Adipocyte (in vitro differentiated cells): ENCODE results near the gene MSI2.

Source experiments
- DNase-seq: peaks from one replicate; pipeline ENCODE4 v3.0.0-alpha.2; 2015; ENCODE audit warnings: low read depth
- H3K27me3 ChIP-seq: replicated peaks from 2 replicates; pipeline ENCODE4 v1.7.0; 2013; ENCODE audit warnings: mild to moderate bottlenecking, low read length, moderate library complexity; ENCODE audit not compliant: control insufficient read depth, insufficient read depth
- H3K36me3 ChIP-seq: 2 replicates; pipeline ENCODE4 v1.7.0; 2013; ENCODE audit warnings: low read length, mild to moderate bottlenecking, moderate library complexity; ENCODE audit not compliant: control insufficient read depth, insufficient read depth, severe bottlenecking
- H3K4me1 ChIP-seq: 2 replicates; pipeline ENCODE4 v1.7.0; 2013; ENCODE audit warnings: mild to moderate bottlenecking, low read length, moderate library complexity; ENCODE audit not compliant: control insufficient read depth, insufficient read depth
- H3K4me3 ChIP-seq: 2 replicates; pipeline ENCODE4 v1.7.0; 2013; ENCODE audit warnings: mild to moderate bottlenecking, low read length, moderate library complexity
- H3K9ac ChIP-seq: 2 replicates; pipeline ENCODE4 v1.7.0; 2013; ENCODE audit warnings: mild to moderate bottlenecking, low read length, moderate library complexity
- H3K9me3 ChIP-seq: 2 replicates; pipeline ENCODE4 v1.7.0; 2013; ENCODE audit warnings: mild to moderate bottlenecking, low read length, moderate library complexity; ENCODE audit not compliant: control insufficient read depth

Gene MSI2

DNA sequence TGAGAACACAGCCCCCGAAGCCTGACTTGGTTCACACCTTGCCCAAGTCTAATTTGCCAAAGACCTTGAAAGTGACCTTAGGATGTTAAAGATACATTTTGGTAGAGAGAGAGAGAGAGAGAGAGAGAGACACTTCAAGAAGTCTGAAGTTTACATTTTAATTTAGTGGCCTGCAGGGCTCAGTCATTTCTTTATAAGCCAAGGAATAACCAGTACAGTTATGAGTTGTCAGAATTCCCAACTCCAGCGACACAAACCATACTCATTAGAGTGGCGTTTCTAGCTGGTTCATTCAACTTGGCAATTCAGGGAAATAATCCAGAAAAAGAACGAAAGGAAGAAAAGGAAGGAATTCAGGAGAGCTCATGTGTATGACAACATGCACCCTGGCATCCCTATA lies 284.7 kb downstream of the MSI2 start:
- no peak overlapping the region for H3K4me3 ChIP-seq
- H3K9me3 ChIP-seq: no peaks in the 10 kb centered on the region
- H3K36me3 ChIP-seq: no peaks in the 10 kb centered on the region
- no peak for DNase-seq
- peaks cover 21% of the 10 kb centered on the region for H3K27me3 ChIP-seq
- no peak overlapping the region for H3K9ac ChIP-seq
- peaks cover 11% of the 10 kb centered on the region for H3K4me1 ChIP-seq

DNA sequence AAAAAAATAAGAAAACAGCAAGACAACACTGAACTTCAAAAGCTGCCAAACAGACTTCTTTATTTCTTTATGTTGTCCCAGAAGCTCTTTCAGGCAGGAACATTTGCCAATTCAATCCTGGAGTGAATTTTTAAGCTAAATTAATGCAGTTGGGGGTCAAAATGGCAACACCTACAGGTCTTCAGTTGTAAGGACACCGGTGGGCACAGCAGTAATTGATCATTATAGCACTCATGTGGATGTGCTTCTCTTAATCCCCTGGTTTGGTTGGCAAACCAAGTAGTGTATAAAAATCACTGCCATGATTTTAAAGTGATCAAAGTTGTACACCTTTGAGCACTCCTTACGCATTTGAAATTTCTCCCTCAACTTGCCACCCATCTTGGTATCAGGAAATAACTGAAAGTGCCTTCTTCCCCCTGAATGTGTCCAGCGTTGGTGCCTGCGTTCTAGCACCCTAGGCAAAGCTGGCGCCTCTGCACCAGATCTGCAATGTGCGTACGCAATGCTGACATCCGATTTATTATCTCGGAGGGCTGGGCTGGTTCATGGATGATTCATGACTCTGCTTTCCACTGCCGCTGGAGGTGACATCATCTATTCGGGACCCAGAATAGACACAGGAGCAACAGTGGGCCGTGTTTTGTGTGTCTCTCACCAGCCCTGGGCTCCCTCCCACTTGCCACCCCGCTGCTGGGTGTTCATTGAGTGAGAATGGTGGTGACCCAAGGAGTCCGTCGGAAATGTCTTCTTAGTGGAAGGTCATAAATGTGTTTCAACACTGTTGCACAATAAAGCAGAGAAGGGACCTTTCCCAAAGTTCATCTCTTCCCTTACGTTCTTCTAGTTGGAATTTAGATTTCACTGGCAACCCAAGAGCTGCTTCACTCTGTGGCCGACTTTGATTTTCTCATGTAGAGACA lies 285.4 kb downstream of the MSI2 start:
- Histone ChIP-seq H3K36me3 (no peaks in the 10 kb centered on the region), H3K9ac (no peak overlapping the region), H3K4me3 (peak overlapping the region; percentile 38), H3K4me1 (peaks cover 11% of the 10 kb centered on the region), H3K27me3 (peaks cover 19% of the 10 kb centered on the region), H3K9me3 (no peaks in the 10 kb centered on the region)
- no peak for DNase-seq

DNA sequence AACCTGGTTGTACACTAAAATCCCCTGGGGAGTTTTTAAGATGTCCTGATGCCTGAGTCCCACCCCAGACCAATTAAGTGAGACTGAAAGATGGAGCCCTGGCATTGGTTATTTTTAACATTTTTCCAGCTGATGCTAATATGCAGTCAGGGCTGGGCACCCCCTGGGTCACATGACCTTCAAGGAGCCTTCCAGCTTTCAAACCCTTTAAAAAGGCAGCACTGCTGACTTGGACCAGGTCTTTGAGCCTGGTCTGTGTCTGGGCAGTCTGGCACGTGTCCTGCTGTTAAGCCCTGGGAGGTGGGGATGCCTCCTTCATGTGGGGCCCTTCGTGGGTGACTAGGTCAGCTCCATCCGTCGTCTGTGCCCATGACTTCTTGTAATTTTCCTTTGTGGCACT lies 286.2 kb downstream of the MSI2 start:
- no peak overlapping the region for H3K4me3 ChIP-seq
- DNase-seq: no peak
- H3K4me1 ChIP-seq: peaks cover 11% of the 10 kb centered on the region
- H3K9me3 ChIP-seq: no peaks in the 10 kb centered on the region
- no peaks in the 10 kb centered on the region for H3K36me3 ChIP-seq
- no peak overlapping the region for H3K9ac ChIP-seq
- peaks cover 14% of the 10 kb centered on the region for H3K27me3 ChIP-seq

GRCh38 chr17:57543230-57543629 lies 286.9 kb downstream of the MSI2 start:
- Histone ChIP-seq H3K9ac (no peak overlapping the region), H3K27me3 (peaks cover 11% of the 10 kb centered on the region), H3K9me3 (no peaks in the 10 kb centered on the region), H3K4me3 (no peak overlapping the region), H3K4me1 (peaks cover 11% of the 10 kb centered on the region), H3K36me3 (no peaks in the 10 kb centered on the region)
- no peak for DNase-seq

DNA sequence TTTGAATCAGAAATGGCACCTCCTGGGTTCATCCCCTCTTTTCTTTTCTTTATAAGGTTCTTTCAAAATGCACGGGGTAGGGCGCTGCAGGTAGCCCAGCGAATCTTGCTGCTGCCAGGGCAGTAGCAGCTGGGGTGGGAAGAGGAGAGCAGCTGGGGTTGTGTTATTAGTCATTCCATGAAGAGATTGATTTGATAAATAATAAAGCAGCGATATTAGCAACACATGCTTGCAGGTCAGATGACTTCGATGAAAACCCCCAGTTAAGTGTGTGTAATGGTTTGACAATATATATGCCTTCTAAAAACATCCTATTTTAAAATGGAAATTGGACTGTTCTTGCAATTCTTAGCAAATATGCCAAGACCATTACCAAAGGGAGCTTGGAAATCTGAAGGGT lies 288.1 kb downstream of the MSI2 start:
- Histone ChIP-seq H3K27me3 (peaks cover 10% of the 10 kb centered on the region), H3K4me1 (peaks cover 7% of the 10 kb centered on the region), H3K9me3 (no peaks in the 10 kb centered on the region), H3K4me3 (no peak overlapping the region), H3K36me3 (no peaks in the 10 kb centered on the region), H3K9ac (no peak overlapping the region)
- no peak for DNase-seq

- Histone ChIP-seq H3K36me3 (no peaks in the 10 kb centered on the region), H3K4me3 (no peak overlapping the region), H3K9ac (no peak overlapping the region), H3K27me3 (peaks cover 15% of the 10 kb centered on the region), H3K4me1 (peaks cover 7% of the 10 kb centered on the region), H3K9me3 (no peaks in the 10 kb centered on the region)
- DNase-seq: no peak
These were observed 288.6 kb downstream of the MSI2 start for GRCh38 chr17:57544834-57545463.

DNA sequence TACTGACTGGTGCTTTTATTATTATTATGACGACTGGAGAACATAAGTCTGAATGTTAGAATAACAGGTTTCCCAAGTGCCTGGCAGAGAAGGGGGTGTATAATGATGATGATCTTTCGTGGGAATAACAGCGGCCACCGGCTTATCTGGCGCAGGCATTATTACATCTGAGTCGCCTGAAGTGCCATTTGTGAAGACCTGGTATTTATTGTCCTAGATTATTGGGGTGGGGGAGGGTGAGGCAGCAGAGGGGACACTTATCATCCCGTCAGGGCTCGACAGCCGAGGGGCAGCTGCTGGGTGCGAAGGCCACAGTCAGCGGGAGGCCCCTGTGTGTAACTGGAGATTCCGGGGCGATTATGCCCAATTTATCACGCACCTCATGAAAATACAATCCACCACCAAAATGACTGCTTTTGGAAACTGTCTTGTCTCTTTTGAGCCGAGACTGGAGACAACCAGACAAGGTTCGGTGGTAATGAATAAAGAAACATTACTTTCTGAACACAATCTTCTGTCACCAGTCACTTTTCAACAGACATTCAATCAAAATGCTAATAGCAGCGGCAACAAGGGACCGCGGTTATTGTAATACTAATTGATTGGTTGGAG lies 289.5 kb downstream of the MSI2 start:
- Histone ChIP-seq H3K9me3 (no peaks in the 10 kb centered on the region), H3K4me3 (no peak overlapping the region), H3K27me3 (peaks cover 19% of the 10 kb centered on the region), H3K4me1 (peaks cover 7% of the 10 kb centered on the region), H3K36me3 (no peaks in the 10 kb centered on the region), H3K9ac (no peak overlapping the region)
- DNase-seq: no peak

- H3K9ac ChIP-seq: no peak overlapping the region
- peaks cover 35% of the 10 kb centered on the region for H3K27me3 ChIP-seq
- peaks cover 4% of the 10 kb centered on the region for H3K4me1 ChIP-seq
- H3K36me3 ChIP-seq: no peaks in the 10 kb centered on the region
- DNase-seq: no peak
- H3K9me3 ChIP-seq: no peaks in the 10 kb centered on the region
- H3K4me3 ChIP-seq: no peak overlapping the region
These were observed 292.4 kb downstream of the MSI2 start for GRCh38 chr17:57548421-57549410.

GRCh38 chr17:57549468-57549867 lies 293.1 kb downstream of the MSI2 start:
- Histone ChIP-seq H3K9me3 (no peaks in the 10 kb centered on the region), H3K36me3 (no peaks in the 10 kb centered on the region), H3K9ac (no peak overlapping the region), H3K4me1 (peaks cover 4% of the 10 kb centered on the region), H3K4me3 (no peak overlapping the region), H3K27me3 (peaks cover 37% of the 10 kb centered on the region)
- DNase-seq: no peak

- peaks cover 42% of the 10 kb centered on the region for H3K27me3 ChIP-seq
- no peak overlapping the region for H3K9ac ChIP-seq
- no peak for DNase-seq
- no peak overlapping the region for H3K4me3 ChIP-seq
- H3K4me1 ChIP-seq: peaks cover 4% of the 10 kb centered on the region
- no peaks in the 10 kb centered on the region for H3K9me3 ChIP-seq
- no peaks in the 10 kb centered on the region for H3K36me3 ChIP-seq
These were observed 293.7 kb downstream of the MSI2 start for GRCh38 chr17:57550016-57550415.
